Activated naive CD4-positive, alpha-beta T cell (primary cell): ENCODE data around the gene LTBP1.

Experiments used
- DNase-seq, 4 experiments: peaks; one replicate each; lab custom pipeline; 2025; lab: John Stamatoyannopoulos, UW

The LTBP1 gene

GRCh38 chr2:33118651-33119050 lies 171.9 kb downstream of the LTBP1 start:
- no peak for DNase-seq

- DNase-seq = no peak
These were observed 174.7 kb downstream of the LTBP1 start for GRCh38 chr2:33121416-33121815.

GRCh38 chr2:33121925-33122324 lies 175.2 kb downstream of the LTBP1 start:
- no peak for DNase-seq

GRCh38 chr2:33122726-33123125 lies 176.0 kb downstream of the LTBP1 start:
- DNase-seq = no peak

- DNase-seq = no peak
These were observed 176.5 kb downstream of the LTBP1 start for GRCh38 chr2:33123216-33123615.

- DNase-seq = no peak
These were observed 179.8 kb downstream of the LTBP1 start for GRCh38 chr2:33126552-33126951.

- DNase-seq = no peak
These were observed 180.2 kb downstream of the LTBP1 start for GRCh38 chr2:33126958-33127357.

GRCh38 chr2:33129263-33130053 lies 182.7 kb downstream of the LTBP1 start:
- DNase-seq = no peak

GRCh38 chr2:33130054-33130447 lies 183.3 kb downstream of the LTBP1 start:
- no peak for DNase-seq

GRCh38 chr2:33130544-33130943 lies 183.8 kb downstream of the LTBP1 start:
- DNase-seq = no peak

GRCh38 chr2:33131111-33131510 lies 184.4 kb downstream of the LTBP1 start:
- DNase-seq = no peak

GRCh38 chr2:33131749-33132148 lies 185.0 kb downstream of the LTBP1 start:
- no peak for DNase-seq

- DNase-seq = no peak
These were observed 186.8 kb downstream of the LTBP1 start for GRCh38 chr2:33133454-33133952.

- no peak for DNase-seq
These were observed 187.5 kb downstream of the LTBP1 start for GRCh38 chr2:33134086-33134771.

- DNase-seq = no peak
These were observed 188.2 kb downstream of the LTBP1 start for GRCh38 chr2:33134791-33135560.

- no peak for DNase-seq
These were observed 188.9 kb downstream of the LTBP1 start for GRCh38 chr2:33135645-33136044.

- no peak for DNase-seq
These were observed 189.3 kb downstream of the LTBP1 start for GRCh38 chr2:33136056-33136455.

- no peak for DNase-seq
These were observed 189.8 kb downstream of the LTBP1 start for GRCh38 chr2:33136566-33136965.

- DNase-seq = no peak
These were observed 190.6 kb downstream of the LTBP1 start for GRCh38 chr2:33137331-33137730.

GRCh38 chr2:33139949-33140348 lies 193.2 kb downstream of the LTBP1 start:
- no peak for DNase-seq

GRCh38 chr2:33141476-33141875 lies 194.7 kb downstream of the LTBP1 start:
- no peak for DNase-seq

GRCh38 chr2:33142810-33143209 lies 196.1 kb downstream of the LTBP1 start:
- no peak for DNase-seq

GRCh38 chr2:33144243-33144642 lies 197.5 kb downstream of the LTBP1 start:
- DNase-seq = no peak
